PC-9 (cell line): ENCODE results near the gene FARP1. TPM values are rescaled to one million over a fixed set of nuclear protein-coding genes. Genes with fewer than 3 reads are reported as not detected.

Experiments
- BruUV-seq: library from RNA; stranded (reverse); fragments of 400-500 nt; replicated peaks from 2 replicates; lab custom pipeline; 2021; lab: Mats Ljungman, UMichigan
- CTCF ChIA-PET: fragments of 300-600 bp; sonication (Branson Sonifier 250); formaldehyde crosslinking; loops from one replicate; lab custom pipeline; 2022; ENCODE audit warnings: antibody characterized with exemption; lab: Charles Lee
- POLR2A ChIA-PET: fragments of 300-600 bp; sonication (Branson Sonifier 250); formaldehyde crosslinking; loops from one replicate; lab custom pipeline; 2022; ENCODE audit warnings: antibody characterized with exemption; ENCODE audit not compliant: unreplicated experiment; lab: Charles Lee
- DNase-seq, 2 experiments: peaks; one replicate each; pipeline versions ENCODE4 v3.0.0 to v3.0.0-alpha.2; 2015 to 2022; ENCODE audit warnings: mixed read lengths in 1 of 2
- H2AFZ ChIP-seq: fragments of 200-600 bp; sonication (generic); 2 replicates; pipeline ENCODE4 v1.8.1; 2017; ENCODE audit warnings: antibody characterized with exemption
- H3F3A ChIP-seq: fragments of 200-600 bp; sonication (generic); 2 replicates; pipeline ENCODE4 v1.8.1; 2017; ENCODE audit warnings: antibody characterized with exemption, mild to moderate bottlenecking, low read depth; ENCODE audit not compliant: insufficient read depth
- H3K27ac ChIP-seq: fragments of 200-600 bp; sonication (generic); 2 replicates; pipeline ENCODE4 v1.6.1; 2016; ENCODE audit warnings: mixed run types
- H3K27me3 ChIP-seq: fragments of 200-600 bp; sonication (generic); 2 replicates; pipeline ENCODE4 v1.6.1; 2016; ENCODE audit warnings: low read depth, mixed run types; ENCODE audit not compliant: insufficient read depth
- H3K36me3 ChIP-seq: fragments of 200-600 bp; sonication (generic); 2 replicates; pipeline ENCODE4 v1.6.1; 2016; ENCODE audit warnings: low read depth, mixed run types
- H3K4me1 ChIP-seq: fragments of 200-600 bp; sonication (generic); replicated peaks from 2 replicates; pipeline ENCODE4 v1.6.1; 2016; ENCODE audit warnings: mixed run types; ENCODE audit not compliant: insufficient read depth
- H3K4me2 ChIP-seq: fragments of 200-600 bp; sonication (generic); 2 replicates; pipeline ENCODE4 v1.6.1; 2017; ENCODE audit warnings: mixed run types
- H3K4me3 ChIP-seq: fragments of 200-600 bp; sonication (generic); 2 replicates; pipeline ENCODE4 v1.6.1; 2016; ENCODE audit warnings: mixed run types
- H3K79me2 ChIP-seq: fragments of 200-600 bp; sonication (generic); 2 replicates; pipeline ENCODE4 v1.6.1; 2017; ENCODE audit warnings: low read depth, mixed run types
- H3K9me2 ChIP-seq: fragments of 200-600 bp; sonication (generic); 2 replicates; pipeline ENCODE4 v1.8.1; 2017; ENCODE audit warnings: mild to moderate bottlenecking; ENCODE audit not compliant: insufficient read depth
- H3K9me3 ChIP-seq: fragments of 200-600 bp; sonication (generic); 2 replicates; pipeline ENCODE4 v1.8.1; 2016; ENCODE audit warnings: low read depth; ENCODE audit not compliant: insufficient read depth
- H4K20me1 ChIP-seq: fragments of 200-600 bp; sonication (generic); 2 replicates; pipeline ENCODE4 v1.8.1; 2017; ENCODE audit not compliant: insufficient read depth
- EZH2 ChIP-seq: fragments of 200-600 bp; sonication (generic); IDR thresholded peaks from 2 replicates; pipeline ENCODE4 v1.8.0; 2017; ENCODE audit warnings: antibody characterized with exemption, low read depth
- intact Hi-C: fragments of 100-400 bp; cut with micrococcal nuclease; formaldehyde crosslinking; loops from one replicate; pipeline ENCODE4 v1.10.0; 2022; ENCODE audit not compliant: unreplicated experiment
- total RNA-seq: library from RNA; stranded (reverse); gene quantifications from 2 replicates; pipeline ENCODE4 v1.2.3, GENCODE V29; 2021
- TF ChIP-seq, protein P1 (sequence below): fragments of 200-600 bp; sonication (generic); conservative IDR thresholded peaks from 2 replicates; pipeline ENCODE4 v1.6.1; 2017; ENCODE audit warnings: mixed run types, antibody characterized with exemption, mild to moderate bottlenecking, moderate library complexity

Gene FARP1
- total RNA-seq, 1 experiment from 2014 or later, result 62.1 TPM

DNA sequence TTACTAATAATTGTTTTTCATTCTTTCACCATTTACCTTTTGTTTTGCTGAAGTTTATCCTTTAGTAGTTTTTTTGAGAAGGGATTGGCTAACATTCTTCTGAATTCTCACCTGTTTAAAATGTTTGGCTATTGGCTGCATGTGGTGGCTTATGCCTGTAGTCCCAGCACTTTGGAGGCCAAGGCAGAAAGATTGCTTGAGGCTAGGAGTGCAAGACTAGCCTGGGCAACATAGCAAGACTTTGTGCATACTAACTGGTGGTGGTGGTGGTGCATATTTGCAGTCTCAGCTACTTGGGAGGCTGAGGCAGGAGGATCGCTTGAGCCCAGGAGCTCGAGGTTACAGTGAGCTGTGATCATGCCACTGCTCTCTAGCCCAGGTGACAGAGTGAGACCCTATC lies 61.7 kb downstream of the FARP1 start:
- DNase-seq, result no peak
- H3K27me3 ChIP-seq, result no peaks in the 10 kb centered on the region
- TF ChIP-seq EZH2, result no peak
- TF ChIP-seq, protein P1, sequence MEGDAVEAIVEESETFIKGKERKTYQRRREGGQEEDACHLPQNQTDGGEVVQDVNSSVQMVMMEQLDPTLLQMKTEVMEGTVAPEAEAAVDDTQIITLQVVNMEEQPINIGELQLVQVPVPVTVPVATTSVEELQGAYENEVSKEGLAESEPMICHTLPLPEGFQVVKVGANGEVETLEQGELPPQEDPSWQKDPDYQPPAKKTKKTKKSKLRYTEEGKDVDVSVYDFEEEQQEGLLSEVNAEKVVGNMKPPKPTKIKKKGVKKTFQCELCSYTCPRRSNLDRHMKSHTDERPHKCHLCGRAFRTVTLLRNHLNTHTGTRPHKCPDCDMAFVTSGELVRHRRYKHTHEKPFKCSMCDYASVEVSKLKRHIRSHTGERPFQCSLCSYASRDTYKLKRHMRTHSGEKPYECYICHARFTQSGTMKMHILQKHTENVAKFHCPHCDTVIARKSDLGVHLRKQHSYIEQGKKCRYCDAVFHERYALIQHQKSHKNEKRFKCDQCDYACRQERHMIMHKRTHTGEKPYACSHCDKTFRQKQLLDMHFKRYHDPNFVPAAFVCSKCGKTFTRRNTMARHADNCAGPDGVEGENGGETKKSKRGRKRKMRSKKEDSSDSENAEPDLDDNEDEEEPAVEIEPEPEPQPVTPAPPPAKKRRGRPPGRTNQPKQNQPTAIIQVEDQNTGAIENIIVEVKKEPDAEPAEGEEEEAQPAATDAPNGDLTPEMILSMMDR, result no peak
- no TSS peak for BruUV-seq
- ChIA-PET POLR2A (no interaction called here), CTCF (no interaction called here)
- intact Hi-C loops, result no loop called here
- peaks cover 11% of the 10 kb centered on the region for H3K9me3 ChIP-seq
- no peaks in the 10 kb centered on the region; the same call in 1 of the 2 replicates for H3K4me1 ChIP-seq
- no peaks in the 10 kb centered on the region for H3K9me2 ChIP-seq
- no peak overlapping the region for H3K4me3 ChIP-seq
- no peaks in the 10 kb centered on the region for H4K20me1 ChIP-seq
- no peaks in the 10 kb centered on the region for H3F3A ChIP-seq
- H2AFZ ChIP-seq, result no peak overlapping the region
- no peak overlapping the region for H3K4me2 ChIP-seq
- peaks cover 3% of the 10 kb centered on the region; the same call in 1 of the 2 replicates for H3K36me3 ChIP-seq
- no peaks in the 10 kb centered on the region for H3K79me2 ChIP-seq
- no peak overlapping the region for H3K27ac ChIP-seq

DNA sequence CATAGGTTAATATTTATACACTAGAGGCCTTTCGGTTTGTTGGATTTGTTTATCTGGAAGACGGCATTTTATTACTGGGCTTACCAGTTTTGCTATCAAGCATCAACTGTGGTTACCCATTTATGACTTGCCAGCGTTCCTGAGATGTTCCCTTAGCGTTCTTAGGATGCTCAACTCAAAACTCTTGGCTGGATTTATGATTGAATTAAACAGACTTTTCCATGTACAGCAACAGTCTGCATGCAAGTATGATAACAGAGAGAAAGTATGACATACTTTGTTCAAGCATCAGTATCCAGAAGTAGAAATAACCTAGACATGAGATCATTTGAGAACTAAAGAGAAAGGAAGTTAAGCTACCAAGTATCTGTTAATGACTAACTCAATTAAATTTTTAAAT lies 64.1 kb downstream of the FARP1 start:
- H3K27me3 ChIP-seq, result no peaks in the 10 kb centered on the region
- TF ChIP-seq, protein P1, result no peak
- no peak for TF ChIP-seq EZH2
- H3K79me2 ChIP-seq, result 0 out of 2 replicates have a peak, but pooled peaks cover 4% of the 10 kb centered on the region
- peak in 1 of 2 experiments; percentile 48 for DNase-seq
- BruUV-seq, result no TSS peak
- H3F3A ChIP-seq, result no peaks in the 10 kb centered on the region
- peaks cover 15% of the 10 kb centered on the region for H3K4me1 ChIP-seq
- no peak overlapping the region for H2AFZ ChIP-seq
- H3K9me3 ChIP-seq, result peaks cover 11% of the 10 kb centered on the region
- intact Hi-C loops, result no loop called here
- H3K4me3 ChIP-seq, result no peak overlapping the region
- peaks cover 3% of the 10 kb centered on the region; the same call in 1 of the 2 replicates for H3K36me3 ChIP-seq
- ChIA-PET CTCF (no interaction called here), POLR2A (interaction anchor here (0.6 kb wide), 1 partner anchor 300 kb away, joined by 4 read pairs; no protein-coding TSS in a partner anchor)
- H3K4me2 ChIP-seq, result no peak overlapping the region
- H3K27ac ChIP-seq, result peak overlapping the region; percentile 20
- no peaks in the 10 kb centered on the region for H3K9me2 ChIP-seq
- H4K20me1 ChIP-seq, result no peaks in the 10 kb centered on the region

DNA sequence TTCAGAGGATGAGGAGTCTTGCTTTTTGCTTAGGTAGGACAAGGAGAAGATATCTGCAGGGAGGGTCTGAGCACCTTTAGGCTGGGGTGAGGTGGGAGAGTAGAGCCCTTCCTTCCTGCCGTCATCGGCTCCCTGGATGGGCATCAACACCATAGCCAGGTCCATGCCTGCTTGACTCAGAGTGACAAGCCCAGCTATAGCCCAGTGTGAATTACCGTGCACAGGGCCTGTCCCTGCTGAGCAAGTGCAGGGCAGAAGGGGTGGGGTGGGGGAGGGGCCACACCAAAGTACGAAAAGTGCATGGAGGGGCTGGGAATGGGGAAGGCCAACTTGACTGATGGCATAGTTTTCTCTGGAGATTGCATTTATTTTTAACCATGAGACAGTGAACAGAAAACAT lies 64.5 kb downstream of the FARP1 start:
- intact Hi-C loops, result no loop called here
- Histone ChIP-seq H3K4me1 (peaks cover 20% of the 10 kb centered on the region), H2AFZ (no peak overlapping the region), H4K20me1 (no peaks in the 10 kb centered on the region), H3K9me3 (peaks cover 11% of the 10 kb centered on the region), H3K27me3 (no peaks in the 10 kb centered on the region), H3K79me2 (0 out of 2 replicates have a peak, but pooled peaks cover 4% of the 10 kb centered on the region), H3K4me2 (no peak overlapping the region), H3K27ac (peak overlapping the region; percentile 20), H3K9me2 (no peaks in the 10 kb centered on the region), H3F3A (no peaks in the 10 kb centered on the region), H3K36me3 (peaks cover 3% of the 10 kb centered on the region; the same call in 1 of the 2 replicates), H3K4me3 (no peak overlapping the region)
- no peak for TF ChIP-seq EZH2
- TF ChIP-seq, protein P1, result no peak
- DNase-seq, result no peak
- no TSS peak for BruUV-seq
- CTCF ChIA-PET, result no interaction called here
- POLR2A ChIA-PET, result interaction anchor here (0.6 kb wide), 1 partner anchor 299 kb away, joined by 4 read pairs; no protein-coding TSS in a partner anchor
